Measurements from ENCODE around the gene PDHB. TPM values are rescaled to one million over a fixed set of nuclear protein-coding genes. Genes with fewer than 3 reads are reported as not detected.

The PDHB gene
- total RNA-seq, 6 experiments from 2014 or later, result 85.6 to 95.7 (median 92.3) TPM

- Mint-ChIP-seq H3K36me3 (ENCODE audit: low read depth) (peaks cover 12% of the 10 kb centered on the region), H3K4me1 (ENCODE audit: low read depth) (peaks cover 29% of the 10 kb centered on the region), H3K27ac (no peak overlapping the region), H3K27me3 (ENCODE audit: insufficient read depth) (no peaks in the 10 kb centered on the region), H3K9me3 (no peaks in the 10 kb centered on the region), H3K4me3 (no peak overlapping the region)
- DNase-seq, result no peak
- TF ChIP-seq CTCF (IDR thresholded peaks at IDR 0.05), result no peak
Measured at GRCh38 chr3:58379351-58380073, 54.1 kb downstream of the PDHB start.

- Mint-ChIP-seq H3K4me1 (ENCODE audit: low read depth) (peaks cover 15% of the 10 kb centered on the region), H3K9me3 (no peaks in the 10 kb centered on the region), H3K4me3 (no peak overlapping the region), H3K36me3 (ENCODE audit: low read depth) (peaks cover 11% of the 10 kb centered on the region; the same call in 1 of the 2 replicates), H3K27ac (no peak overlapping the region), H3K27me3 (ENCODE audit: insufficient read depth) (no peaks in the 10 kb centered on the region)
- no peak for DNase-seq
- TF ChIP-seq CTCF (IDR thresholded peaks at IDR 0.05), result no peak
Measured at GRCh38 chr3:58377750-58378149, 55.9 kb downstream of the PDHB start.

Other genes with a start within 250 kb of the PDHB start
- gene DNASE1L3, start 222.9 kb downstream of the PDHB start, total RNA-seq (2021; fragmentation: NEBNext Ultra II Directional; extraction: Animal tissue kit (Norgen Biotek cat#: 25700)), result not detected
- 1 to 10 TPM; 6.1 to 8.9 (median 6.5) TPM for gene ABHD6, start 196.0 kb downstream of the PDHB start, total RNA-seq (2021; fragmentation: NEBNext Ultra II Directional; extraction: Animal tissue kit (Norgen Biotek cat#: 25700))
- 10 to 100 TPM; 14.5 to 19.9 (median 16.0) TPM for gene RPP14, start 127.6 kb downstream of the PDHB start, total RNA-seq (2021; fragmentation: NEBNext Ultra II Directional; extraction: Animal tissue kit (Norgen Biotek cat#: 25700))
- 1 to 10 TPM; 5.1 to 8.7 (median 6.3) TPM for gene HTD2, start 127.3 kb downstream of the PDHB start, total RNA-seq (2021; fragmentation: NEBNext Ultra II Directional; extraction: Animal tissue kit (Norgen Biotek cat#: 25700))
- 10 to 100 TPM; 16.3 to 25.1 (median 21.1) TPM for gene PXK, start 100.9 kb downstream of the PDHB start, total RNA-seq (2021; fragmentation: NEBNext Ultra II Directional; extraction: Animal tissue kit (Norgen Biotek cat#: 25700))
- gene KCTD6, start 58.3 kb upstream of the PDHB start, total RNA-seq (2021; fragmentation: NEBNext Ultra II Directional; extraction: Animal tissue kit (Norgen Biotek cat#: 25700)), result 1 to 10 TPM; 6.4 to 9.6 (median 7.4) TPM
- gene ACOX2, start 103.4 kb upstream of the PDHB start, total RNA-seq (2021; fragmentation: NEBNext Ultra II Directional; extraction: Animal tissue kit (Norgen Biotek cat#: 25700)), result 10 to 100 TPM in 5 of 6 experiments, 1 to 10 TPM in 1; 9.7 to 15.4 (median 11.8) TPM
- under 1 TPM in 4 of 6 experiments, not detected in 2; 0.11 to 0.22 (median 0.12) TPM for gene FAM107A, start 143.6 kb upstream of the PDHB start, total RNA-seq (2021; fragmentation: NEBNext Ultra II Directional; extraction: Animal tissue kit (Norgen Biotek cat#: 25700))
- not detected for gene FAM3D, start 232.9 kb upstream of the PDHB start, total RNA-seq (2021; fragmentation: NEBNext Ultra II Directional; extraction: Animal tissue kit (Norgen Biotek cat#: 25700))

All from HFFc6 (cell line).